Pancreas (tissue), 10 donors: ENCODE measurements around the gene TNPO3. TPM values are rescaled to one million over a fixed set of nuclear protein-coding genes. Genes with fewer than 3 reads are reported as not detected.

Experiments
- ATAC-seq, 4 donors: fragments of 200-7000 bp; cut with Tn5 transposase; one replicate each; pipeline versions ENCODE4 v1.8.0 to v1.9.1; 2020; ENCODE audit warnings: mild to moderate bottlenecking in 4 of 4, moderate library complexity in 4 of 4
- DNase-seq, 6 donors: peaks; one replicate each; pipeline ENCODE4 v3.0.0-alpha.2; 2020
- FAIRE-seq: peaks from 2 replicates; lab custom pipeline; 2012; peaks lifted over from hg19 to GRCh38; lab: Jason Lieb, UNC
- H3K27ac ChIP-seq, 4 donors: fragments of 200-600 bp; sonication (generic); 1 replicate in 3 of 4; 2 replicates in 1 of 4; pipeline versions ENCODE4 v1.5.0 to v1.8.0; 2020
- H3K27me3 ChIP-seq, 4 donors: fragments of 200-600 bp; one replicate each; pipeline ENCODE4 v1.8.0; 2021
- H3K36me3 ChIP-seq, 3 donors: fragments of 200-600 bp; sonication (generic) in 1 of 3; one replicate each; pipeline versions ENCODE4 v1.5.0 to v1.8.0; 2020 to 2021
- H3K4me1 ChIP-seq, 3 donors: fragments of 200-600 bp; one replicate each; pipeline ENCODE4 v1.8.0; 2021
- H3K4me3 ChIP-seq, 4 donors: fragments of 200-600 bp; sonication (generic) in 2 of 4; one replicate each; pipeline versions ENCODE4 v1.5.0 to v1.8.0; 2020 to 2021
- H3K9me3 ChIP-seq, 4 donors: fragments of 200-600 bp; one replicate each; pipeline ENCODE4 v1.8.0; 2021
- WGBS, 2 donors: extraction: QIAGEN DNeasy Blood & Tissue Kit; methylation state at CpG; one replicate each; pipeline ENCODE4 v1.1.7; 2013; 5-methylcytosine and 5-hydroxymethylcytosine counted together
- intact Hi-C, 3 donors: fragments of 100-400 bp; cut with DNase I; formaldehyde crosslinking; loops; one replicate each; pipeline versions ENCODE4 v1.11.1 to v1.14.2; 2022
- polyA plus RNA-seq, 2 donors: library from polyadenylated mRNA; stranded (reverse); fragments of 200-250 nt; gene quantifications; one replicate each; pipeline ENCODE4 v1.2.3, GENCODE V29; 2013
- total RNA-seq, 6 donors: library from RNA; stranded (reverse); fragmentation: NEBNext Ultra II Directional in 4 of 6; extraction: Animal tissue kit (Norgen Biotek cat#: 25700) in 4 of 6; gene quantifications; one replicate each; pipeline versions ENCODE4 v1.2.1 to v1.2.4, GENCODE V29; 2021 to 2023
- TF ChIP-seq, protein P1 (sequence below), 4 donors: fragments of 200-600 bp; sonication (generic) in 3 of 4; IDR thresholded peaks; one replicate each; pipeline versions ENCODE4 v1.5.0 to v1.8.0; 2021; ENCODE audit warnings: antibody characterized with exemption in 4 of 4
- donor health status: healthy with polysubstance abuse.
- donor health status: DM: no; HTN: no; CAD: no; lungs with moderate emphysema.
- donor health status: DM: no; HTN: no; CAD: no.
- donor health status: control.
- donor health status: control.
- donor health status: Bipolar disorder and iron deficiency.
- donor health status: DM: yes; HTN: yes; CAD: no.
- donor health status: DM: no; HTN: no; CAD: no.
- donor health status: DM: no; HTN: no; CAD: no.
- donor health status: DM: yes; HTN: yes; CAD: no.

The TNPO3 gene
- total and polyA plus RNA-seq, 8 donors, result 6.5 to 20.7 (median 14.6) TPM

DNA sequence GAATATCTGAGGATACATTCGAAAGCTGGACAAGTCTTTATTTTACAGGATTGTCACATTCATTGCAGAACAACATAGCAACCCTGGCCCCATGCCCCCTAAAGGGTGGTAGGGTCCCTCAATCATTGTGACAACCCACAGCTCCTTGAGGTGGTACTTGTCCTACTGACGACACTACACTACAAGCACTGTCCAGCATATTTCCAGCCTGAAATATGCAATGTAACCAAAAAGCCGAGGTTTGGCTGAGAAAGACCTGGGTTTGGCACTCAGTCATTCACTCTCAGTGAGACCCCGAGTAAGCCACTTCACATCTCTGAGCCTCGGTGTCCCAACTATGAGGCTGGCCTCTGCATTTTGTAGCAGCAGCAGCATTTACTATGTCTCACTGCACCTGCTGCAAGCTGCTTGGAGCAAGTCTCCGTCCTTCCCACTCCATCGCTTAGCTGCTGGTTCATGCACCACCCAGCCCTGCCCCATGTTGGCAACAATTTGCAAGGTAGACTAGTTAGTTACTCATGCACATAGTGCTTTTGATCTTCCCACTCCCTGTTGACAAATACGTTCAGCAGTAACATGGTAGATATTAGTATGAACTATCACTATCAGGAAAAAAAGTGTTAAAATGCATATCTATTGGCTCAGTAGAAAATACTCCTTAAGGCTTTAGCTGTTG lies 43.6 kb upstream of the TNPO3 start:
- no peak for DNase-seq
- 74 to 78% methylated on average over 8 of the region's 8 CpGs for WGBS, 2 donors
- no peak for FAIRE-seq
- intact Hi-C loops, result no loop called here
- TF ChIP-seq, protein P1, sequence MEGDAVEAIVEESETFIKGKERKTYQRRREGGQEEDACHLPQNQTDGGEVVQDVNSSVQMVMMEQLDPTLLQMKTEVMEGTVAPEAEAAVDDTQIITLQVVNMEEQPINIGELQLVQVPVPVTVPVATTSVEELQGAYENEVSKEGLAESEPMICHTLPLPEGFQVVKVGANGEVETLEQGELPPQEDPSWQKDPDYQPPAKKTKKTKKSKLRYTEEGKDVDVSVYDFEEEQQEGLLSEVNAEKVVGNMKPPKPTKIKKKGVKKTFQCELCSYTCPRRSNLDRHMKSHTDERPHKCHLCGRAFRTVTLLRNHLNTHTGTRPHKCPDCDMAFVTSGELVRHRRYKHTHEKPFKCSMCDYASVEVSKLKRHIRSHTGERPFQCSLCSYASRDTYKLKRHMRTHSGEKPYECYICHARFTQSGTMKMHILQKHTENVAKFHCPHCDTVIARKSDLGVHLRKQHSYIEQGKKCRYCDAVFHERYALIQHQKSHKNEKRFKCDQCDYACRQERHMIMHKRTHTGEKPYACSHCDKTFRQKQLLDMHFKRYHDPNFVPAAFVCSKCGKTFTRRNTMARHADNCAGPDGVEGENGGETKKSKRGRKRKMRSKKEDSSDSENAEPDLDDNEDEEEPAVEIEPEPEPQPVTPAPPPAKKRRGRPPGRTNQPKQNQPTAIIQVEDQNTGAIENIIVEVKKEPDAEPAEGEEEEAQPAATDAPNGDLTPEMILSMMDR (IDR thresholded peaks at IDR 0.05), result no peak
- no peaks in the 10 kb centered on the region for H3K9me3 ChIP-seq
- H3K36me3 ChIP-seq, result no peaks in the 10 kb centered on the region
- H3K4me3 ChIP-seq, result no peak overlapping the region
- H3K4me1 ChIP-seq, result peaks cover 27 to 33% (median 33%) of the 10 kb centered on the region in 3 donors
- H3K27ac ChIP-seq, result no peak overlapping the region
- no peak for ATAC-seq
- no peaks in the 10 kb centered on the region for H3K27me3 ChIP-seq

DNA sequence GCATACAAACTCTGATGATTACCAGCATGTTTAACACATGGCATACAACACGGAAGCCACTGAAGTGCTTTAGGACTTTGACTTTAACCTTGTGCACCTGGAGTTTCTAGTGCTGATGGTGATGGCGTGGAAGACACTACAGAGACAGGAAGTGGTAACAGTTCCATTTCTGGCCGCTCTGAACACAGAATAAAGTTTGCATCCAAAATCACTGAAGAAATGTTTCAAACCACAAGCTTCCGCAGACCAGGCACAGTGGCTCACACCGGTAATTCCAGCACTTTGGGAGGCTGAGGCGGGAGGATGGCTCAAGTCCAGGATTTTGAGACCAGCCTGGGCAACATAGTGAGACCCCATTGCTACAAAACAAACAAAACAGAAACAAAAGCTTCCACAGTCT lies 40.3 kb upstream of the TNPO3 start:
- ATAC-seq (no peak), FAIRE-seq (no peak), DNase-seq (no peak)
- Histone ChIP-seq H3K27me3 (no peaks in the 10 kb centered on the region), H3K36me3 (no peaks in the 10 kb centered on the region), H3K4me1 (peaks cover 3 to 4% (median 3%) of the 10 kb centered on the region in 3 donors), H3K27ac (no peak overlapping the region), H3K4me3 (no peak overlapping the region), H3K9me3 (no peaks in the 10 kb centered on the region)
- intact Hi-C loops, result no loop called here
- TF ChIP-seq, protein P1 (IDR thresholded peaks at IDR 0.05), result no peak
- WGBS, 2 donors, result 71 to 78% methylated on average over 6 of the region's 6 CpGs

DNA sequence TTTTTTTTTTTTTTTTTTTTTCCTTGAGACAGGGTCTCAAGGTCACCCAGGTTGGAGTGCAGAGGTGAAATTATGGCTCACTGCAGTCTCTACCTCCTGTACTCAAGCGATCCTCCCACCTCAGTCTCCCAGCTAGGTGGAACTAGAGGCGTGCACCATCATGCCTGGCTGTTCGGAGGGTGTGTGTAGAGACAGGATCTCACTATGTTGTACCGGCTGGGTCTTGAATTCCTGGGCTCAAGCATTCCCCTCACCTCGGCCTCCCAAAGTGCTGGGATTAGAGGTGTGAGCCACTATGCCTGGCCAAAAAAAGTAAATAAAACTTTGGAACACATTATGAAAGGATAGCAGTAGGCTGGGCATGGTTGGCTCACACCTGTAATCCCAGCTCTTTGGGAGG lies 39.6 kb upstream of the TNPO3 start:
- no peak for ATAC-seq
- intact Hi-C loops, result no loop called here
- WGBS, 2 donors, result 82 to 87% methylated on average over 5 of the region's 5 CpGs

DNA sequence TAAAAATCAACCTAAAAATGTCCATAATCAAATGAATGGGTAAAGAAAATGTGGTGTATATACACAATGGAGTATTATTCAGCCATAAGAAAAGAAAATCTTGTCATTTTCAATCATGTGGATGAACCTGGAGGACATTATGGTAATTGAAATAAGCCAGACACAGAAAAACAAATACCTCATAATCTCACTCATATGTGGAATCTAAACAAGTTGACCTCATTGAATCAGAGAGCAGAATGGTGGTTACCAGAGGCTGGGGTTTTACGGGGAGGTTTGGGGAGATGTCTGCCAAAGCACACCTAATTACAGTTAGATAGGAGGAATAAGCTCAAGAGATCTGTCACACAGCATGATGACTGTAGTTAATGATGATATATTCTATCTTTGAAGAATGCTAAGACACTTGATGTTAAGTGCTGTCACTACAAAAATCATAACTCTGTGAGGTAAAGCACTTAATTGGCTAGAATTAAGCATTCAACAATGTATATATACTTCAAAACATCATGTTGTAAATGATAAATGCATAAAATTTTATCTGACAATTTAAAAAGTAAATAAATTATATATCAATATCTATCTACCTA lies 39.1 kb upstream of the TNPO3 start:
- WGBS, 2 donors, result 61 to 64% methylated on average over 1 of the region's 1 CpG
- intact Hi-C loops, result no loop called here

More for the DNA sequence above, 39.6 kb upstream of the TNPO3 start:
- H3K4me1 ChIP-seq, result no peaks in the 10 kb centered on the region
- no peaks in the 10 kb centered on the region for H3K36me3 ChIP-seq
- H3K9me3 ChIP-seq, result no peaks in the 10 kb centered on the region
- no peak overlapping the region for H3K4me3 ChIP-seq
- TF ChIP-seq, protein P1 (IDR thresholded peaks at IDR 0.05), result no peak
- no peak overlapping the region for H3K27ac ChIP-seq
- FAIRE-seq, result no peak
- no peaks in the 10 kb centered on the region for H3K27me3 ChIP-seq
- no peak for DNase-seq

More for the DNA sequence above, 39.1 kb upstream of the TNPO3 start:
- Histone ChIP-seq H3K36me3 (no peaks in the 10 kb centered on the region), H3K27ac (no peak overlapping the region), H3K4me1 (no peaks in the 10 kb centered on the region), H3K4me3 (no peak overlapping the region), H3K9me3 (no peaks in the 10 kb centered on the region), H3K27me3 (no peaks in the 10 kb centered on the region)
- ATAC-seq (no peak), DNase-seq (no peak), FAIRE-seq (no peak)
- TF ChIP-seq, protein P1 (IDR thresholded peaks at IDR 0.05), result no peak
